K562 (cell line): ENCODE measurements around the gene PSMC2. TPM values are rescaled to one million over a fixed set of nuclear protein-coding genes. Genes with fewer than 3 reads are reported as not detected.
A peak's percentile ranks its signal among the peaks of the same experiment; 100 is the strongest.

Source experiments
- ATF1 ChIP-seq, 2 experiments: fragments of 450-650 bp in 1 of 2; IDR thresholded peaks; 2 replicates each; pipeline ENCODE4 v1.6.1; 2016; ENCODE audit warnings: missing compliant biosample characterization in 1 of 2, missing genetic modification characterization in 1 of 2
- CC2D1A ChIP-seq: fragments of 450-650 bp; IDR thresholded peaks from 2 replicates; pipeline ENCODE4 v1.6.1; 2017; ENCODE audit warnings: mild to moderate bottlenecking
- CREB1 ChIP-seq, 2 experiments: sonication (generic) in 1 of 2; formaldehyde crosslinking in 1 of 2; IDR thresholded peaks; 2 replicates each; pipeline versions ENCODE4 v1.6.1 to v1.8.0; 2012 to 2022; ENCODE audit warnings: inconsistent platforms in 1 of 2, mild to moderate bottlenecking in 1 of 2, missing genetic modification reagents in 1 of 2, moderate library complexity in 1 of 2
- FIP1L1 ChIP-seq: fragments of 200-400 bp; formaldehyde crosslinking; IDR thresholded peaks from 2 replicates; pipeline ENCODE4 v1.6.1; 2018; ENCODE audit warnings: mild to moderate bottlenecking, low read depth, low read length; ENCODE audit not compliant: poor library complexity, severe bottlenecking
- JUND ChIP-seq, 2 experiments: IDR thresholded peaks; 2 replicates in 1 of 2; 3 replicates in 1 of 2; pipeline ENCODE4 v1.6.1; 2011; ENCODE audit warnings: borderline replicate concordance in 2 of 2, low read depth in 2 of 2, low read length in 2 of 2, improper control_type of control experiment in 1 of 2, missing biosample characterization in 1 of 2, missing genetic modification characterization in 1 of 2, missing genetic modification reagents in 1 of 2
- LARP7 ChIP-seq: fragments of 450-650 bp; IDR thresholded peaks from 2 replicates; pipeline ENCODE4 v1.6.1; 2016
- MEF2D ChIP-seq: conservative IDR thresholded peaks from 2 replicates; pipeline ENCODE4 v1.6.1; 2016; ENCODE audit warnings: low read depth, missing genetic modification characterization, missing compliant biosample characterization
- MYBL2 ChIP-seq, 2 experiments: fragments of 450-650 bp in 1 of 2; sonication (generic) in 1 of 2; formaldehyde crosslinking in 1 of 2; IDR thresholded peaks; 2 replicates each; pipeline versions ENCODE4 v1.6.1 to v1.8.1; 2017 to 2022; ENCODE audit warnings: borderline replicate concordance in 1 of 2, inconsistent platforms in 1 of 2, low read depth in 1 of 2, mild to moderate bottlenecking in 1 of 2, missing genetic modification reagents in 1 of 2, moderate library complexity in 1 of 2
- NR2C2 ChIP-seq, 2 experiments: fragments of 200-800 bp in 1 of 2; sonication (Bioruptor generic) in 1 of 2; sonication (generic) in 1 of 2; formaldehyde crosslinking in 1 of 2; IDR thresholded peaks; 2 replicates each; pipeline versions ENCODE4 v1.6.1 to v1.8.0; 2016 to 2022; ENCODE audit warnings: mild to moderate bottlenecking in 1 of 2, missing compliant biosample characterization in 1 of 2, missing genetic modification characterization in 1 of 2, missing genetic modification reagents in 1 of 2
- PHB2 ChIP-seq: fragments of 450-650 bp; IDR thresholded peaks from 2 replicates; pipeline ENCODE4 v1.6.1; 2017; ENCODE audit warnings: low read depth
- PHF21A ChIP-seq: fragments of 450-650 bp; IDR thresholded peaks from 2 replicates; pipeline ENCODE4 v1.6.1; 2017; ENCODE audit warnings: low read depth, borderline replicate concordance
- PTBP1 ChIP-seq: fragments of 200-400 bp; formaldehyde crosslinking; IDR thresholded peaks from 2 replicates; pipeline ENCODE4 v1.6.1; 2017; ENCODE audit warnings: low read depth, low read length
- RBM14 ChIP-seq: fragments of 200-400 bp; formaldehyde crosslinking; IDR thresholded peaks from 2 replicates; pipeline ENCODE4 v1.6.1; 2018; ENCODE audit warnings: low read depth, mild to moderate bottlenecking, low read length, moderate library complexity, borderline replicate concordance; ENCODE audit not compliant: insufficient read depth
- RFX5 ChIP-seq: IDR thresholded peaks from 2 replicates; pipeline ENCODE4 v1.6.1; 2011; ENCODE audit warnings: low read depth, mild to moderate bottlenecking, improper control_type of control experiment, low read length
- SETDB1 ChIP-seq: IDR thresholded peaks from one replicate; pipeline ENCODE4 v1.6.1; 2012; ENCODE audit warnings: low read length, control low read depth, inconsistent platforms
- SLC30A9 ChIP-seq: fragments of 250-450 bp; sonication (Bioruptor Pico); IDR thresholded peaks from 2 replicates; pipeline ENCODE4 v1.8.0; 2022; ENCODE audit warnings: mild to moderate bottlenecking, moderate library complexity
- SRSF1 ChIP-seq: fragments of 200-400 bp; formaldehyde crosslinking; IDR thresholded peaks from 2 replicates; pipeline ENCODE4 v1.6.1; 2017; ENCODE audit warnings: mild to moderate bottlenecking, low read depth, low read length, moderate library complexity
- SRSF3 ChIP-seq: fragments of 200-400 bp; formaldehyde crosslinking; IDR thresholded peaks from 2 replicates; pipeline ENCODE4 v1.6.1; 2016; ENCODE audit warnings: mild to moderate bottlenecking, low read length, moderate library complexity; ENCODE audit not compliant: insufficient read depth
- ZNF324 ChIP-seq: fragments of 250-450 bp; sonication (Bioruptor Pico); IDR thresholded peaks from 2 replicates; pipeline ENCODE4 v1.4.0; 2020; ENCODE audit warnings: mild to moderate bottlenecking
- ZNF707 ChIP-seq: fragments of 250-450 bp; sonication (Bioruptor Pico); conservative IDR thresholded peaks from 2 replicates; pipeline ENCODE4 v1.8.0; 2022; ENCODE audit warnings: inconsistent platforms, mild to moderate bottlenecking, moderate library complexity
- polyA plus RNA-seq, 8 experiments: library from polyadenylated mRNA; depleted of rRNA in 4 of 8; stranded (reverse) in 5 of 8; unstranded in 3 of 8; fragments of >200 nt; fragmentation: Nextera tagmentation in 2 of 8; fragmentation: Illumina TruSeq in 1 of 8; extraction: Ambion mirVana in 2 of 8; extraction: Trizol in 1 of 8; gene quantifications; 2 replicates each; pipeline versions ENCODE4 v1.2.1 to v1.2.3, GENCODE V29; 2011 to 2014; ENCODE audit warnings: inconsistent platforms in 1 of 8, missing spikeins in 1 of 8
- total RNA-seq, 7 experiments: library from RNA; depleted of rRNA in 6 of 7; stranded (reverse); fragments of >200 nt in 6 of 7; fragmentation: Illumina TruSeq in 2 of 7; extraction: Trizol in 2 of 7; gene quantifications; 2 replicates each; pipeline versions ENCODE4 v1.2.1 to v1.2.3, GENCODE V29; 2011 to 2021; ENCODE audit warnings: low replicate concordance in 1 of 7
- TF ChIP-seq, protein P1 (sequence below): IDR thresholded peaks from 2 replicates; pipeline ENCODE4 v1.6.1; 2012; ENCODE audit warnings: low read depth, low read length, improper control_type of control experiment, borderline replicate concordance
- TF ChIP-seq, protein P2 (sequence below), 2 experiments: fragments of 450-650 bp in 1 of 2; IDR thresholded peaks; 2 replicates each; pipeline ENCODE4 v1.6.1; 2011 to 2017; ENCODE audit warnings: low read depth in 2 of 2, antibody characterized with exemption in 1 of 2, borderline replicate concordance in 1 of 2, low read length in 1 of 2, mild to moderate bottlenecking in 1 of 2, mixed read lengths in 1 of 2; ENCODE audit not compliant: control insufficient read depth in 1 of 2

The PSMC2 gene
- total and polyA plus RNA-seq, 9 of the 15 experiments (the other 6 are each of a cell fraction or from before 2014, with no cell fraction given): 316 to 1,105 (median 511) TPM

DNA sequence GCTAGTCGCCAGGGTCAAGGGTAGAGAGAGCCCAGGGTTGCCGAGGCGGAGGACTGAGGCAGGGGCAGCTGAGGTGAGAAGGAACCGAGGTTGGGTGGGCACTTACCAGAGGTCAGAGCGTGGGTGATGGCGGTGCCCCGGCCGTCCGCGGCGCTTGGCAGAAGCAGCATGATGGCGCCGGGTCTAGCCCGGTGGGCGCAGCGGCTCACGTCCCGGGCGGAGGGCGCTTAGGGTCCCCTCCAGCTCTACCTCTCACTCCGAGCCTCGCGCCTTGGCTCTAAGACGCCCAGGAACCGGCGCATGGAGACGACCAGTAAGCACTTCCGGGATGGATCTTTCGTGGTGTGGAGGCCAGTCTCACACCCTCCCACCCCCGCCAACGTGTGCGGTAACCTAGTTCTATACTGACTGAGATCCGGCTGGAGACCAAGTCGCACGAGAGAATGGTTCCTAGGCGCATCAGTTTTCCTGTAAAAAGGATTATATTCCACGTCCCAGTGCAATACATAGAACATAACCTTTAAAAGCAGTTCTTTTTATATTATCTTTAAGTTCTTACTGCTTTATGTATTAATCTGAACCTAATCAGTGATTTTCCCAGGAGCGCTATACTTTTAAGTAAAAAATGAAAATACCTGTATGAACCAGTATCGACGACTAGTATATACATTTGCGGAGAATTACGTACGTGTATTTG is 2.8 kb upstream of the PSMC2 start, which contains the start of gene DNAJC2 (continued):
- TF ChIP-seq SRSF1 (no peak), JUND (IDR thresholded peaks at IDR 0.05; ENCODE audit: borderline replicate concordance, low read depth, low read length) (peak; percentile 86), JUND (tag; IDR thresholded peaks at IDR 0.05; ENCODE audit: borderline replicate concordance, low read depth, low read length) (peak; percentile 83; the same call in 2 of the 3 replicates), PTBP1 (no peak), MEF2D (no peak; the same call in 1 of the 2 replicates), RBM14 (no peak), SRSF3 (no peak), FIP1L1 (peak; percentile 25), ZNF707 (CRISPR knock-in tag) (no peak), NR2C2 (CRISPR knock-in tag; IDR thresholded peaks at IDR 0.05) (peak; percentile 88), NR2C2 (tag; IDR thresholded peaks at IDR 0.05) (peak; percentile 97), PHB2 (no peak), ZNF324 (CRISPR knock-in tag) (no peak), CC2D1A (no peak), CREB1 (IDR thresholded peaks at IDR 0.05) (peak; percentile 85), CREB1 (CRISPR knock-in tag; IDR thresholded peaks at IDR 0.05) (peak; percentile 65; the same call in 1 of the 2 replicates), PHF21A (no peak), ATF1 (CRISPR knock-in tag; IDR thresholded peaks at IDR 0.05) (no peak), ATF1 (tag; IDR thresholded peaks at IDR 0.05) (peak; percentile 94), RFX5 (no peak), MYBL2 (IDR thresholded peaks at IDR 0.05; ENCODE audit: low read depth) (peak; percentile 45), MYBL2 (CRISPR knock-in tag; IDR thresholded peaks at IDR 0.05; ENCODE audit: borderline replicate concordance) (no peak), SLC30A9 (CRISPR knock-in tag) (no peak), SETDB1 (no peak), LARP7 (no peak; the same call in none of the 2 replicates)
- TF ChIP-seq, protein P1, sequence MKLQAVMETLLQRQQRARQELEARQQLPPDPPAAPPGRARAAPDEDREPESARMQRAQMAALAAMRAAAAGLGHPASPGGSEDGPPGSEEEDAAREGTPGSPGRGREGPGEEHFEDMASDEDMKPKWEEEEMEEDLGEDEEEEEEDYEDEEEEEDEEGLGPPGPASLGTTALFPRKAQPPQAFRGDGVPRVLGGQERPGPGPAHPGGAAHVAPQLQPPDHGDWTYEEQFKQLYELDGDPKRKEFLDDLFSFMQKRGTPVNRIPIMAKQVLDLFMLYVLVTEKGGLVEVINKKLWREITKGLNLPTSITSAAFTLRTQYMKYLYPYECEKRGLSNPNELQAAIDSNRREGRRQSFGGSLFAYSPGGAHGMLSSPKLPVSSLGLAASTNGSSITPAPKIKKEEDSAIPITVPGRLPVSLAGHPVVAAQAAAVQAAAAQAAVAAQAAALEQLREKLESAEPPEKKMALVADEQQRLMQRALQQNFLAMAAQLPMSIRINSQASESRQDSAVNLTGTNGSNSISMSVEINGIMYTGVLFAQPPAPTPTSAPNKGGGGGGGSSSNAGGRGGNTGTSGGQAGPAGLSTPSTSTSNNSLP: no peak
- TF ChIP-seq, protein P2, sequence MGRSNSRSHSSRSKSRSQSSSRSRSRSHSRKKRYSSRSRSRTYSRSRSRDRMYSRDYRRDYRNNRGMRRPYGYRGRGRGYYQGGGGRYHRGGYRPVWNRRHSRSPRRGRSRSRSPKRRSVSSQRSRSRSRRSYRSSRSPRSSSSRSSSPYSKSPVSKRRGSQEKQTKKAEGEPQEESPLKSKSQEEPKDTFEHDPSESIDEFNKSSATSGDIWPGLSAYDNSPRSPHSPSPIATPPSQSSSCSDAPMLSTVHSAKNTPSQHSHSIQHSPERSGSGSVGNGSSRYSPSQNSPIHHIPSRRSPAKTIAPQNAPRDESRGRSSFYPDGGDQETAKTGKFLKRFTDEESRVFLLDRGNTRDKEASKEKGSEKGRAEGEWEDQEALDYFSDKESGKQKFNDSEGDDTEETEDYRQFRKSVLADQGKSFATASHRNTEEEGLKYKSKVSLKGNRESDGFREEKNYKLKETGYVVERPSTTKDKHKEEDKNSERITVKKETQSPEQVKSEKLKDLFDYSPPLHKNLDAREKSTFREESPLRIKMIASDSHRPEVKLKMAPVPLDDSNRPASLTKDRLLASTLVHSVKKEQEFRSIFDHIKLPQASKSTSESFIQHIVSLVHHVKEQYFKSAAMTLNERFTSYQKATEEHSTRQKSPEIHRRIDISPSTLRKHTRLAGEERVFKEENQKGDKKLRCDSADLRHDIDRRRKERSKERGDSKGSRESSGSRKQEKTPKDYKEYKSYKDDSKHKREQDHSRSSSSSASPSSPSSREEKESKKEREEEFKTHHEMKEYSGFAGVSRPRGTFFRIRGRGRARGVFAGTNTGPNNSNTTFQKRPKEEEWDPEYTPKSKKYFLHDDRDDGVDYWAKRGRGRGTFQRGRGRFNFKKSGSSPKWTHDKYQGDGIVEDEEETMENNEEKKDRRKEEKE (IDR thresholded peaks at IDR 0.05; ENCODE audit: borderline replicate concordance in 1 of 2, control insufficient read depth in 1 of 2, low read depth in 2 of 2, low read length in 1 of 2): peak in 1 of 2 experiments; percentile 96; a peak in 2 of 4 replicates
